ENCODE data around the gene FGD1.

FGD1 gene

GRCh38 chrX:54407266-54407665, 88.8 kb downstream of the FGD1 start:
- H2AFZ ChIP-seq (ENCODE audit: low read depth), result no peak overlapping the region
- peaks cover 59% of the 10 kb centered on the region for H3K4me1 ChIP-seq (ENCODE audit: low read depth, poor library complexity, severe bottlenecking)
- no peak overlapping the region for H3K27ac ChIP-seq
- H3K9ac ChIP-seq, result no peak overlapping the region
- H3K36me3 ChIP-seq (ENCODE audit: insufficient read depth), result no peaks in the 10 kb centered on the region
- TF ChIP-seq CTCF (conservative IDR thresholded peaks at IDR 0.05; ENCODE audit: low read depth, low read length), result no peak
- H3K4me2 ChIP-seq, result no peak overlapping the region
- H4K20me1 ChIP-seq (ENCODE audit: insufficient read depth), result no peaks in the 10 kb centered on the region
- H3K4me3 ChIP-seq (IDR thresholded peaks at IDR 0.05; ENCODE audit: insufficient read depth, low read depth, low read length), result no peak overlapping the region
- no peaks in the 10 kb centered on the region for H3K27me3 ChIP-seq (ENCODE audit: insufficient read depth, low read depth)
- H3K79me2 ChIP-seq (ENCODE audit: insufficient read depth, low read depth), result no peaks in the 10 kb centered on the region

GRCh38 chrX:54397113-54397512, 98.9 kb downstream of the FGD1 start:
- TF ChIP-seq CTCF (conservative IDR thresholded peaks at IDR 0.05; ENCODE audit: low read depth, low read length), result no peak
- Histone ChIP-seq H3K79me2 (ENCODE audit: insufficient read depth, low read depth) (no peaks in the 10 kb centered on the region), H4K20me1 (ENCODE audit: insufficient read depth) (no peaks in the 10 kb centered on the region), H3K27ac (no peak overlapping the region), H2AFZ (ENCODE audit: low read depth) (no peak overlapping the region), H3K27me3 (ENCODE audit: insufficient read depth, low read depth) (no peaks in the 10 kb centered on the region), H3K4me1 (ENCODE audit: low read depth, poor library complexity, severe bottlenecking) (no peaks in the 10 kb centered on the region), H3K4me2 (no peak overlapping the region), H3K36me3 (ENCODE audit: insufficient read depth) (no peaks in the 10 kb centered on the region), H3K4me3 (IDR thresholded peaks at IDR 0.05; ENCODE audit: insufficient read depth, low read depth, low read length) (no peak overlapping the region), H3K9ac (no peak overlapping the region)

Data from KMS-11 (cell line).